Measurements from ENCODE around the gene SERINC3.
"Not testable (repeated sequence)": the region's sequence is repeated elsewhere in the genome, so short reads cannot be mapped to it uniquely, and the experiment has no call there.

The SERINC3 gene

DNA sequence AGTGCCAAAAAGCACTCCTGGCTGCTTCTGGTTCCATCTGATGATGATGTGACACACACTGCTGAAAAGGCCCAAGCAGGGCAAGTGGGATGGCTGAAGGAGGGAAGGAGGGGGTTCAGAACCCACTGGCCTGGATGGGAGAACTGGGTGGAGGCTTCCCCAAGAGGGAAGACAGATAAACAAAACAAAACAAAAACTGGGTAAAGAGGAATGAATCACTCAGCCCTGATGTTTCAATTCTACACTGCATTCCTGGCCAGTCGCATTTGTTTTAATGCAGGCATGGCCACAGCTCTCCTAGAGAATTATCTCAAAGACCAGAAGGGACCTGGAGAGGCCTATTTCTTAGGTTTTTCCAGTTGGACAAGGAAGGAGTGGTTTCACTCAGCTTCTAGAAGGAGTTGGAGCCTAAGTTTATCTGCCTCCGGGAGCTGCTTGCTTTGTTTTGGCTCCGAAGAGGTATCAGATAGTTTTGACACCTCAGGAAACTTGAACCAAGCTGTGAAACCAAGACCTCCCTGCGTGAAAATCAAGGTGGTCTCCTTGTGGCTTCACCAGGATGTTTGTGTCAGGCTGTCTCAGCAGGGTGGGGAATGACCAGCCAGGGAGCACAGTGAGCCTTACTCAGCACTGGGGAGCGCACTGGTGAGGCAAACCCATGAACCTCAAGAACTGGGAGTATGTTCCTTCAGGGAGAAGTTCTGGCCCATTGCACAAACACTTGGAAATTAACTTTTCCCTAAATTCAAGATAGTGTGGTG is 30.1 kb downstream of the SERINC3 start:
- DNase-seq (ENCODE audit: low spot score) = no peak

GRCh38 chr20:44489931-44490330 is 31.9 kb downstream of the SERINC3 start:
- no peak for DNase-seq (ENCODE audit: low spot score)

- DNase-seq (ENCODE audit: low spot score) = no peak
Measured at GRCh38 chr20:44489223-44489622, 32.6 kb downstream of the SERINC3 start.

GRCh38 chr20:44488551-44488950 is 33.3 kb downstream of the SERINC3 start:
- DNase-seq (ENCODE audit: low spot score) = no peak

- DNase-seq (ENCODE audit: low spot score) = no peak
Measured at GRCh38 chr20:44485830-44486198, 36.1 kb downstream of the SERINC3 start.

DNA sequence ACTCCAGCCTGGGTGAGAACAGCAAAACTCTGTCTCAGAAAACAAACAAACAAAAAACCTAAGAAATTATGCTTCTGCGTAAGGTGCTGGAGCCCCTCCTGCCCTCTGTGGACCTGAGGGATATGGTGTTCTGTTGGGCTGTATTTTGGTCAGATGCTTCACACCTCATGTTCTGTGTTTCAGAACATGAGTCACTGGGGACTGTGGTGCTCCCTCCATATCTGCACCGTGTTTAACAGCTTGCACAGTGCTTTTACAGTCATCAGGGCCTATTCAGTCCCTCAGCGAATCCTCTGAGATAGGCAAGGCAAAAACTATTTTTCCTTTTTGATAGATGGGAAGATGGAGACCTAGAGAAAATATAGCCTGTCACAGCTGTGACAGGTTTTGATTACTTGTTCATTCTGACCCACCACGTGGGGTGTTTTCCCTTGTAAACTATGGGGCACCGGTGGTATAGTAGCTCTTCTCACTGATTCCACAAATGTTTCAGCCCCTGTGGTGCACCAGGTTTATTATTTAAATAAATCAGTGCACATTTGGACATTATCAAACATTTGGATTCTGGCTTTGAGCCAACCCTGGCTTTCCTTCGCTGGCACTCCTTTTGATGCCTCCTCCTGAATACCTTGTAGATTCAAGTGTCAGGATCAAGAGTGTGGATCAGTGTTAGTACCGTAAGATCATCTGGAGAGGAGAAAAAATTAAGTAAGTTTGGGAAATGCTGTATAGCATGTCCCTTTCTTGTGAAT is 36.6 kb downstream of the SERINC3 start:
- DNase-seq (ENCODE audit: low spot score) = no peak

- no peak for DNase-seq (ENCODE audit: low spot score)
Measured at GRCh38 chr20:44483112-44483511, 38.8 kb downstream of the SERINC3 start.

DNA sequence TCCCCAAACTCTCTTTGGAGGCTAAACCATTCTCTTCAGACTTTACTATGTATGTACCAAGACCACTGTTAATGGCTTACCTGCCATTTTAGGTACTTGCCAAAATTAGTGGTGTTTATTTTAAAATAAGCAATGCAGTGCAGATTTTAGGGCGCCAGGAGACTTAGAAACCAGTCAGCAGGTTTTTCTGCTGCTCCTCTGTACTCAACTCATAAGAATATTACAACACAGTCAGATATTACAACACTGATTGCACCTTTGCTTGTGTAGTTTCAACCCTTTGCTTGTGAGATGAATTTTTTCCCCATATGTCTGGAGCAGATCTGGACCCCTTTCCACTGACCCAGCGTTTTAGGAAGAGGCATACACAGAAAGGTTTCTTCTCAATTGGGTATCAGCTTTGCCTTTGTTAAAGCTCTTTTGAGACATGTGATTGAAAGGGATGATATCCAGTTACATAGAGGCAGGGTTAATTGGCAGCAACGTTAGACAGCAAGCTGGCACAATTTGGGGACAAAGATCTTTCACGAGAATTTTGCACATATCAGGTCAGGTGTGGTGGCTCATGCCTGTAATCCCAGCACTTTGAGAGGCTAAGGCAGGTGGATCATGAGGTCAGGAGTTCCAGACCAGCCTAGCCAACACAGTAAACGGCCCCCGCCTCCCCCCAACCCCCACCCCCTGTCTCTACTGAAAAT is 40.0 kb downstream of the SERINC3 start:
- DNase-seq (ENCODE audit: low spot score) = no peak

DNA sequence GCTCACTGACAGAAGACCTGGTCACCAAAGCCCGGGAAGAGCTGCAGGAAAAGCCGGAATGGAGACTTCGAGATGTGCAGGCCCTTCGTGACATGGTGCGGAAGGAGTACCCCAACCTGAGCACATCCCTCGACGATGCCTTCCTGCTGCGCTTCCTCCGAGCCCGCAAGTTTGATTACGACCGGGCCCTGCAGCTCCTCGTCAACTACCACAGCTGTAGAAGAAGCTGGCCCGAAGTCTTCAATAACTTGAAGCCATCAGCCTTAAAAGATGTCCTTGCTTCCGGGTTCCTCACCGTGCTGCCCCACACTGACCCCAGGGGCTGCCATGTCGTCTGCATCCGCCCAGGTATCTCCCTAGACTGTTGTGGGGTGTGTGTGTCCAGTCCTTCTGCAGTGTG is 41.8 kb downstream of the SERINC3 start:
- no peak for DNase-seq (ENCODE audit: low spot score)

DNA sequence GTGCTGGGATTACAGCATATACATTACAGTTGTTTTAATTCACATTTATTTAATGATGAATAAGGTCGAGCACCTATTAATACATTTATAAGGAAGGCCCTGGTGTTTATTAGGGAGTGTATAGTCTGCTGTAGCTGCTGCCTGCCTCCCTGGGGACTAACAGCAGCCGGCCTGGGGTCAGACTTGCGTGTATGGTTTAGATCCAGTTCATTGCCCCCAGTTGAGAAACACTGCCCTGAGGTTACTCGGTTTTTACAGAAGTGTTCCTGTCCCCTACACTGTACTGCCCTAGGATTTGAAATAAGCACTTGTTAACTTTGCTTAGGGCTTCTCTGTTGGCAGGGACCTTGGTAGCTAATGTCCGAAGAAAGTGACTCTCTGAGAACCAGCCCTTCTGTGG is 42.2 kb downstream of the SERINC3 start:
- DNase-seq (ENCODE audit: low spot score) = no peak

- DNase-seq (ENCODE audit: low spot score) = no peak
Measured at GRCh38 chr20:44478206-44478605, 43.7 kb downstream of the SERINC3 start.

- no peak for DNase-seq (ENCODE audit: low spot score)
Measured at GRCh38 chr20:44477151-44477550, 44.7 kb downstream of the SERINC3 start.

DNA sequence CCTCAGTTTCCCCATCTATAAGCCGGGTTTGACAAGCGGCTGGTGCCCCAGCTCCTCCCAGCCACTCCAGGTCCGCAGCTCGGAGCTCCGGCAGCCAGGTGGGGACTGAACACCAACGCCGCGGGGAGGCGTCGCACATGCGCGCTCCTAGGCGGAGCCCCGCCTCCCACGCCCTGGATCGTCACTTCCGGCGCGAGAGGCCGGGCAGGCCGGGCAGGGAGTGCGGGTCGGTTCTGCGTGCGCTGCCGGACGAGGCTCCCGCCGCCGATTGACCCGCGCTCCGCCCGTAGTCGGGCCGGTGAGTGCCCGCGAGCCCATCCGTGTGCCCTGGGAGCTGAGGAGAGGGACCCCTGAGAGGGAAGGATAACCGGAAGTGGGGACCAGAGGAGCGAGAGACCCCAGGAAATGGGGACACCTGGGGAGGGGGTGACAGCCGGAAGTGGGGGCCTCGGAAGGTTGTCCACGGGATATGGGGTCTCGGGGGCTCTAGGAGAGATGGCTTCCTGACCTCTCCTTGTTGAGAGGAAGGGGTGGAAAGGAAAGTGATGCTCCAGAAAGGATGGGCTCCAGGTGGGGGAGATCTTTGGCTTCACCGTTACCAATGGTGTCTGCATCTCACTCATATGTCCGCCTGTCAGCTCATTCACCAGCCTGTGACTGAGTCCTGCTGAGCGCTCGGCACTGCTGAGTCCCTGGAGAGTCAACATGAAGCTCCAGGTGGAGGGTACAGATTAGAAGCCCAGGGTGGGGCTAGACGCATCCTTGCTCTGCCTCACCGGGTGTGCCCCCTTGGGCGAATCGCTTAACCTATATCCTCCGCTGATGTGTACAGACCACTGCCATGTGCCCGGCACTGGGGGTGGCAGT is 45.9 kb downstream of the SERINC3 start, which contains the start of gene TTPAL:
Gene TTPAL (plus strand): TSS at position 181 of the 867 bp plus-strand sequence. CDS start 4,126 bp downstream, outside the sequence.
- DNase-seq (ENCODE audit: low spot score) = peak; percentile 98

DNA sequence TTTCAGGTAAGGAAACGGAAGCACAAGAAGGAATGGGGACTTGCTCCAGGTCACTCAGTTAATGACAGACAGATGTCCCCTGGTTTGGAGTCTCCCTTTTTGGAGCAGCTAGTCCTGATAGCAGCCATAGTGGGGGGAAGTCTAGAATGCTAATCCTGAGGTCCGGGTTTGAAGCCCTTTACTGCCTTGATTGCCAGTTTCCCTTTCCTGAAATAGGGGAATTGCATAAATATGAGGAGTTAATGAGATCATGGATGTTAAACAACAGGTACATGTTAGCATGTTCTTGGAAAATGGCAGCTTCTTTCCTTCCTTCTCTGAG is 46.5 kb downstream of the SERINC3 start:
- DNase-seq (ENCODE audit: low spot score) = no peak

DNA sequence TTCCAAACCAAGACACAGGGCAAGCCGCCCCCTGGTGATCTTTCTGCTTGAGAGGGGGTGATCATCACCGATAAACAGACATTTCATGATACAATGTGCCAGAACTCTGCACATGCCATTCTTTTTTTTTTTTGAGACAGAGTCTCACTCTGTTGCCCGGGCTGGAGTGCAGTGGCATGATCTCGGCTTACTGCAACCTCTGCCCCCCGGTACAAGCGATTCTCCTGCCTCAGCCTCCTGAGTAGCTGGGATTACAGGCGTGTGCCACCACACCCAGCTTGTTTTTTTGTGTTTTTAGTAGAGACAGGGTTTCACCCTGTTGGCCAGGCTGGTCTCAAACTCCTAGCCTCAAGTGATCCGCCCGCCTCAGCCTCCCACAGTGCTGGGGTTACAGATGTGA is 49.6 kb downstream of the SERINC3 start:
- not testable (repeated sequence) for DNase-seq (ENCODE audit: low spot score)

GRCh38 chr20:44471481-44471882 is 50.4 kb downstream of the SERINC3 start:
- DNase-seq (ENCODE audit: low spot score) = no peak

GRCh38 chr20:44470327-44470726 is 51.5 kb downstream of the SERINC3 start:
- DNase-seq (ENCODE audit: low spot score) = no peak

DNA sequence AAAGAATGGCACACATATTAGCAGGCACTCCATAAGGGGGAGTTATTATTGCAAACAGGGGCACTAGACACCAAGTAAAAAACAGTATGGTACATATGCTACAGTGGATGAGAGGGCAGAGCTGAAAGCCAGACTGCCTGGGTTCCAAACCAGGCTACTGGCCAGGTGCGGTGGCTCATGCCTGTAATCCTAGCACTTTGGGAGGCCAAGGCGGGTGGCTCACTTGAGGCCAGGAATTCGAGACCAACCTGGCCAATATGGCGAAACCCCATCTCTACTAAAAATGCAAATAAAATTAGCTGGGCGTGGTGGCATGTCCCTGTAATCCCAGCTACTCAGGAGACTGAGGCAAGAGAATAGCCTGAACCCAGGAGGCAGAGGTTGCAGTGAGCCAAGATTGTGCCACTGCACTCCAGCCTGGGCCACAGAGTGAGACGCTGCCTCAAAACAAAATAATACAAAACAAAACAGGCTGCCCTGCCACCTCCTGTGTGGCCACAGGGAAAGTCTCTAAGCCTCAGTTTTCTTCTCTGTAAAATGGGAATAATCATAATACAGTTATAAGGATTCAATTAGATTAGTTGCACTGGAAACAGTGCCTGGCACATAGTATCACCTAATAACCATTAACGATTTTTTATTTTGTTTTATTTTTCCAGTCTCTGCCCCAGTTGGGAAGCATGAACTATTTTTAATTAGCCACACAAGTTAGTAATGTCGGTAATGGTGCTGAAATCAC is 53.7 kb downstream of the SERINC3 start:
- DNase-seq (ENCODE audit: low spot score) = no peak

DNA sequence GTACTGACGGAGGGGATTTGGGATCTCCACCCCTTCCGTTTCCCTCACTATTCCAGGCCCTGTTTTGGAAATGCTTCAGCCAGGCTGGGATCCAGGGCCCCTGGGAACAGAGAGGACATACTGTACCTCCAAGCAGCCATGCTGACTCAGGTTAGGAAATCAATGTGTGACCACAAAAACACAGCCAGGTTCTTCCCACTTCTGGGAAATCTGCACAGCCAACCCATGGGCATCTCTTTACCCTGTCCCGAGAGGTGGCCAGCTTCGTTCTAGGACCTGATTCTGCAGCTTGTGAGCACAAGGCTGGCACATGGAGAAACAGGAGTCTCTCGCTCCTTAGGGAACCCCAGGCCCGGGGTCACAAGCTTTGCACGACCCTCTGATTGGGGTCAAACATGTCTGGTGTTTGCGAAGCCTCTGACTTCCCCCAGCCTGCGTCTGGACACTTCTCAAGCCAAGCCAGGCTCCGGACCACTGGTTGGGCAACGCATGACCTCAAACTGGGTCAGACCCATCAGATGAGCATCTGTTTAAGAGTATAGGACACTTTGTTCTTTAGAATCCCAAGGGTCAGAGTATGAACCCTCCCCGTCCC is 54.5 kb downstream of the SERINC3 start:
- DNase-seq (ENCODE audit: low spot score) = peak; percentile 43

- no peak for DNase-seq (ENCODE audit: low spot score)
Measured at GRCh38 chr20:44465001-44465560, 56.8 kb downstream of the SERINC3 start.

DNA sequence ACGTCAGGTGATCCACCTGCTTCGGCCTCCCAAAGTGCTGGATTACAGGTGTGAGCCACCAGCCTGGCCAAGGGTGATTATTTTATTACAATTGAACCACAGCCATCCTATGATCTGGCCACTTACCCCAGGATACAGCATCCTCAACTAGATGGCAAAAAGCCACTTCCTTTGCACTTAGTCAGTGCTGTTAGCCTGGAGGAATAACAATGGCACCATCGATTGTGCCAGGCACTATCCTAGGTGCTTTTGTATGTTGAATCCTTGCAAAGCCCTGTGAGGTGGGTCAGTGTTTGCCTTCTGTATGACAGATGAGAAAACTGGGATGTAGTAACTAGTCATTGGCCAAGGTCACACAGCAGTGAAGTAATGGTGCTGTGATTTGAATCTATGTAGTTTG is 57.4 kb downstream of the SERINC3 start:
- DNase-seq (ENCODE audit: low spot score) = no peak
